IMR-90 (cell line): Measurements from ENCODE around the gene APMAP.

Experiments
- CEBPB ChIP-seq: IDR thresholded peaks from 2 replicates; pipeline ENCODE4 v1.6.1; 2012; ENCODE audit warnings: low read depth, low read length, improper control_type of control experiment
- POLR2A ChIP-seq: IDR thresholded peaks from 2 replicates; pipeline ENCODE4 v1.6.1; 2012; ENCODE audit warnings: mild to moderate bottlenecking, low read depth, low read length
- RAD21 ChIP-seq: IDR thresholded peaks from 2 replicates; pipeline ENCODE4 v1.6.1; 2012; ENCODE audit warnings: low read length, improper control_type of control experiment
- RFX5 ChIP-seq: IDR thresholded peaks from 2 replicates; pipeline ENCODE4 v1.8.0; 2012; ENCODE audit warnings: low read depth, mild to moderate bottlenecking, low read length, moderate library complexity
- TF ChIP-seq, protein P1 (sequence below): conservative IDR thresholded peaks from 2 replicates; pipeline ENCODE4 v1.5.1; 2012; ENCODE audit warnings: mild to moderate bottlenecking, low read depth, low read length, improper control_type of control experiment
- TF ChIP-seq, protein P2 (sequence below): fragments of 150-350 bp; IDR thresholded peaks from 2 replicates; pipeline ENCODE4 v1.6.1; 2016; ENCODE audit warnings: low read depth, mild to moderate bottlenecking, low read length, moderate library complexity, borderline replicate concordance
- TF ChIP-seq, protein P3 (sequence below): fragments of 150-350 bp; IDR thresholded peaks from 2 replicates; pipeline ENCODE4 v1.6.1; 2017; ENCODE audit warnings: mild to moderate bottlenecking, antibody characterized with exemption, low read length, low read depth

DNA sequence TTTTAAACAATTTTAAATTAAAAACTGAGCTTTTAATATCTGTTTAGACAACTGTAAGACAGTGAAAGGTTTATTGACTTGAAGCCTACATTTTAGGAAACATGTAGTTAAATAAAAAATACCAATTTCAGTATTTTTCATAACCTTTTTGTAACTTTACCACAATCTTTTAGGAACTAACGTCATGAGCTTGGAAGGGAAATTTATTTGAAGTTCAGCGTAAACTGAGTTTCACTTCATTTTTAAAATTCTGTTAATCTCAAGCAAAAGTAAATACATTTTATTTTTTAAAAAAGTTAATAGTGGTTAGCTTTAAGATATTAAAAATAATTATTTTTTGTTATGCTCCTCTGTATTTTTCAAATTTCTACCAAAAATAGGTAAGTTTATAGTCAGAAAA, 38.0 kb downstream of the APMAP start:
- TF ChIP-seq, protein P1, sequence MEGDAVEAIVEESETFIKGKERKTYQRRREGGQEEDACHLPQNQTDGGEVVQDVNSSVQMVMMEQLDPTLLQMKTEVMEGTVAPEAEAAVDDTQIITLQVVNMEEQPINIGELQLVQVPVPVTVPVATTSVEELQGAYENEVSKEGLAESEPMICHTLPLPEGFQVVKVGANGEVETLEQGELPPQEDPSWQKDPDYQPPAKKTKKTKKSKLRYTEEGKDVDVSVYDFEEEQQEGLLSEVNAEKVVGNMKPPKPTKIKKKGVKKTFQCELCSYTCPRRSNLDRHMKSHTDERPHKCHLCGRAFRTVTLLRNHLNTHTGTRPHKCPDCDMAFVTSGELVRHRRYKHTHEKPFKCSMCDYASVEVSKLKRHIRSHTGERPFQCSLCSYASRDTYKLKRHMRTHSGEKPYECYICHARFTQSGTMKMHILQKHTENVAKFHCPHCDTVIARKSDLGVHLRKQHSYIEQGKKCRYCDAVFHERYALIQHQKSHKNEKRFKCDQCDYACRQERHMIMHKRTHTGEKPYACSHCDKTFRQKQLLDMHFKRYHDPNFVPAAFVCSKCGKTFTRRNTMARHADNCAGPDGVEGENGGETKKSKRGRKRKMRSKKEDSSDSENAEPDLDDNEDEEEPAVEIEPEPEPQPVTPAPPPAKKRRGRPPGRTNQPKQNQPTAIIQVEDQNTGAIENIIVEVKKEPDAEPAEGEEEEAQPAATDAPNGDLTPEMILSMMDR = no peak
- TF ChIP-seq POLR2A (no peak), CEBPB (no peak), RFX5 (no peak), RAD21 (no peak)
- TF ChIP-seq, protein P2, sequence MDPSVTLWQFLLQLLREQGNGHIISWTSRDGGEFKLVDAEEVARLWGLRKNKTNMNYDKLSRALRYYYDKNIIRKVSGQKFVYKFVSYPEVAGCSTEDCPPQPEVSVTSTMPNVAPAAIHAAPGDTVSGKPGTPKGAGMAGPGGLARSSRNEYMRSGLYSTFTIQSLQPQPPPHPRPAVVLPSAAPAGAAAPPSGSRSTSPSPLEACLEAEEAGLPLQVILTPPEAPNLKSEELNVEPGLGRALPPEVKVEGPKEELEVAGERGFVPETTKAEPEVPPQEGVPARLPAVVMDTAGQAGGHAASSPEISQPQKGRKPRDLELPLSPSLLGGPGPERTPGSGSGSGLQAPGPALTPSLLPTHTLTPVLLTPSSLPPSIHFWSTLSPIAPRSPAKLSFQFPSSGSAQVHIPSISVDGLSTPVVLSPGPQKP = no peak
- TF ChIP-seq, protein P3, sequence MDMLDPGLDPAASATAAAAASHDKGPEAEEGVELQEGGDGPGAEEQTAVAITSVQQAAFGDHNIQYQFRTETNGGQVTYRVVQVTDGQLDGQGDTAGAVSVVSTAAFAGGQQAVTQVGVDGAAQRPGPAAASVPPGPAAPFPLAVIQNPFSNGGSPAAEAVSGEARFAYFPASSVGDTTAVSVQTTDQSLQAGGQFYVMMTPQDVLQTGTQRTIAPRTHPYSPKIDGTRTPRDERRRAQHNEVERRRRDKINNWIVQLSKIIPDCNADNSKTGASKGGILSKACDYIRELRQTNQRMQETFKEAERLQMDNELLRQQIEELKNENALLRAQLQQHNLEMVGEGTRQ = no peak
